ENCODE data around the gene TRPV4. TPM values are rescaled to one million over a fixed set of nuclear protein-coding genes. Genes with fewer than 3 reads are reported as not detected.

Gene TRPV4
- total and polyA plus RNA-seq, 4 donors = 1.9 to 6.5 (median 2.2) TPM

DNA sequence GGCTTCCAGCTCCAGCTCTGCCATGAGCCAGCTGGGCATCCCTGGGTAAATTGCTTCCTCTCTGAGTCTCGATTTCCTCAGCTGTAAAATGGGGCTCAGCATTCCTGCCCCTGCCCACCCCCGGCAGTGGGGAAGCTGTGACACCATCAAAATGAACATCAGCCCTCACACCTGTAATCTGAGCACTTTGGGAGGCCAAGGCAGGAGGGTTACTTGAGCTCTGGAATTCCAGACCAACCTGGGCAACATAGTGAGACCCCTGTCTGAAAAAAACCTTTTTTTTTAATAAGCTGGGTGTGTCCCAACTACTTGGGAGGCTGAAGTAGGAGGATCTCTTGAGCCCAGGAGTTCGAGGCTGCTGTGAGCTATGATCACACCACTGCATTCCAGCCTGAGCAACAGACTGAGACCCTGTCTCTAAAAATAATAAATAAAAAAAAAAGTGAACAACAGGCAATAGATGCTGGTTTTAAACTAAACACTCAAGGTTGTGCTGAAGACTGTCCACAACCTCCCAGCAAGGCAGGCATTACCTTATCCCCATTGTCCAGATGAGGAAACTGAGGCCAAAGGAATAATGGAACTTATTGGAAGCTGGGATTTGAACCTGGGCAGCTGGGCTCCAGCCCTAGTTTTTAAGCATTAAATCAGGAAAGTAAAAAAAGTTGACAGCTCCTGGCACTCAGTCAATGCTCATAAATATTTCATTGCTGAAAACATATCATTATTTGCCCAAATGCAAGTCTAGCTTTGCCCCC, 4.3 kb downstream of the TRPV4 start:
- Histone ChIP-seq H3K27ac (ENCODE audit: low read depth in 1 of 2, low read length in 1 of 2) (peak overlapping the region in 1 of 2 donors; percentile 73), H3K27me3 (ENCODE audit: control insufficient read depth in 3 of 3, insufficient read depth in 3 of 3, low read length in 2 of 3) (no peaks in the 10 kb centered on the region), H3K9me3 (ENCODE audit: control insufficient read depth in 4 of 4, insufficient read depth in 3 of 4, low read length in 3 of 4) (no peaks in the 10 kb centered on the region), H3K9ac (ENCODE audit: insufficient read depth in 1 of 2, low read length in 2 of 2) (no peak overlapping the region), H3K36me3 (ENCODE audit: control insufficient read depth in 4 of 4, insufficient read depth in 4 of 4, low read length in 4 of 4) (no peaks in the 10 kb centered on the region), H3K4me1 (ENCODE audit: control insufficient read depth in 5 of 5, insufficient read depth in 5 of 5, low read length in 5 of 5) (peaks cover 0 to 12% (median 0%) of the 10 kb centered on the region in 5 donors), H3K4me3 (no peak overlapping the region)
- TF ChIP-seq, protein P1, sequence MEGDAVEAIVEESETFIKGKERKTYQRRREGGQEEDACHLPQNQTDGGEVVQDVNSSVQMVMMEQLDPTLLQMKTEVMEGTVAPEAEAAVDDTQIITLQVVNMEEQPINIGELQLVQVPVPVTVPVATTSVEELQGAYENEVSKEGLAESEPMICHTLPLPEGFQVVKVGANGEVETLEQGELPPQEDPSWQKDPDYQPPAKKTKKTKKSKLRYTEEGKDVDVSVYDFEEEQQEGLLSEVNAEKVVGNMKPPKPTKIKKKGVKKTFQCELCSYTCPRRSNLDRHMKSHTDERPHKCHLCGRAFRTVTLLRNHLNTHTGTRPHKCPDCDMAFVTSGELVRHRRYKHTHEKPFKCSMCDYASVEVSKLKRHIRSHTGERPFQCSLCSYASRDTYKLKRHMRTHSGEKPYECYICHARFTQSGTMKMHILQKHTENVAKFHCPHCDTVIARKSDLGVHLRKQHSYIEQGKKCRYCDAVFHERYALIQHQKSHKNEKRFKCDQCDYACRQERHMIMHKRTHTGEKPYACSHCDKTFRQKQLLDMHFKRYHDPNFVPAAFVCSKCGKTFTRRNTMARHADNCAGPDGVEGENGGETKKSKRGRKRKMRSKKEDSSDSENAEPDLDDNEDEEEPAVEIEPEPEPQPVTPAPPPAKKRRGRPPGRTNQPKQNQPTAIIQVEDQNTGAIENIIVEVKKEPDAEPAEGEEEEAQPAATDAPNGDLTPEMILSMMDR (IDR thresholded peaks at IDR 0.05; ENCODE audit: control extremely low read depth, extremely low read depth) = no peak
- whole genome bisulfite sequencing, 2 donors = 44 to 62% methylated on average over 3 of the region's 3 CpGs
- DNase-seq (no peak), ATAC-seq (ENCODE audit: insufficient read depth, low FRiP score) (no peak)

DNA sequence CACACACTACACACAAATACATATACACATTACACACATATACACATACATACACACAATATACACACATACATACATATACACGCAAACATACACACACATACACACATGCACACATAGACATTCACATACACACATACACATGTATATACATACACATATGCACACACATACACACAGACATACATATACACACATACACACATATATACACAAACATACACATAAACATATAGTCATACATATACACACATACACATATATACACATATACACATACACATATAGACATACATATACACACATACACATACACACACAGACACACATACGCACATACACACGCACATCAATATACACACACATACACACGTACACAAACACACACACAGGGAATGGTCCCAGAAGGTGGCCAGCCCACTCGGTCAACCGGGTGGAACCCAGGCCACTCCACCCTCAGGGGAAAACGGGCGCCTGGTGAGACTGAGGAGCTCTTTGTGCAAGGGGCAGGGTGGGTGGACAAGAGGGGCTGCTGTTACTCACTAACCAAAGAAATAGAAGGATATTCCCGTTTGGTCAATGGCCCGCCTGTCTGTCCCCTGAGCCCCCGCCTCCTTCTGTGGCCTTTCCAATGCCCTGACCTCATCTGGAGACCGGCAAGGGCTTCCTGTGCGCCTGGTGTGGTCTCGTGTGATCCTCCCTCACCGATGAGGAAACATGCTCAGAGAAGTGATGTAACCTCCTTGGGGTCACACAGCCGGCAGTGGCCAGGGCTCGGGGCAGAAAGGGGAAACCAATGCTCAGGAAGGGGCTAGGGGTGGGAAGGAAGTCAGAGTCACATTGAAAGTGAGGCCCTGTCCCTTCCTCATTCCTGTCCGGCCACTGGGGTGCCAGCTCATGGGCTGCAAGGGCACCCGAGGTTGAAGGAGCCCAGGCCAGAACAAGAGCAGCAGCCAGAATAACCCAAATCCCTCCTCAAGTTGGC, 5.3 kb downstream of the TRPV4 start:
- H3K27ac ChIP-seq (ENCODE audit: low read depth in 1 of 2, low read length in 1 of 2) = peak overlapping the region in 1 of 2 donors; percentile 73
- ATAC-seq (ENCODE audit: insufficient read depth, low FRiP score) = peak; percentile 72
- peak in 2 of 3 donors; percentile 15 to 21 for DNase-seq
- no peak overlapping the region for H3K4me3 ChIP-seq
- TF ChIP-seq, protein P1 (IDR thresholded peaks at IDR 0.05; ENCODE audit: control extremely low read depth, extremely low read depth) = no peak
- H3K27me3 ChIP-seq (ENCODE audit: control insufficient read depth in 3 of 3, insufficient read depth in 3 of 3, low read length in 2 of 3) = no peaks in the 10 kb centered on the region
- H3K4me1 ChIP-seq (ENCODE audit: control insufficient read depth in 5 of 5, insufficient read depth in 5 of 5, low read length in 5 of 5) = peaks cover 0 to 8% (median 0%) of the 10 kb centered on the region in 5 donors
- H3K36me3 ChIP-seq (ENCODE audit: control insufficient read depth in 4 of 4, insufficient read depth in 4 of 4, low read length in 4 of 4) = no peaks in the 10 kb centered on the region
- 46 to 53% methylated on average over 19 of the region's 19 CpGs for WGBS, 2 donors
- H3K9me3 ChIP-seq (ENCODE audit: control insufficient read depth in 4 of 4, insufficient read depth in 3 of 4, low read length in 3 of 4) = no peaks in the 10 kb centered on the region
- no peak overlapping the region for H3K9ac ChIP-seq (ENCODE audit: insufficient read depth in 1 of 2, low read length in 2 of 2)

DNA sequence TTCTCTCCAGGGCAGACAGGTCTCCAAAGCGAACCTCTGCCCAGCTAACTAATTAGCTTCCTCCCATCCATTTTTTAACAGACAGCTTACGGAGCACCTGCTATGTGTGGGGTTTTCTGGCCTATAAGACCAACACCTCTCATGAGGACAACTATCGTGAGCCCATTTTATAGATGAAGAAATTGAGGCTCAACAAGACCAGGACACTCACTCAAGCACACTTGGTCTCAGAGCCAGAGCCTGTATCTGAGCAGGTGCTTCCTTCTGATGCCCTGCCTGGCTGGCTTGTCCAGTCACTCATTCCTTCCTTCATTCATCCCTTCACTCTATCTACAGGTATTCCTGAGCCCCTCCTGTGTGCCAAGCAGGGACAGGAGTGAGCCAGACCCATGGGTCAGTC, 6.1 kb downstream of the TRPV4 start:
- WGBS, 2 donors = 93 to 95% methylated on average over 3 of the region's 3 CpGs
- TF ChIP-seq, protein P1 (IDR thresholded peaks at IDR 0.05; ENCODE audit: control extremely low read depth, extremely low read depth) = no peak
- no peaks in the 10 kb centered on the region for H3K27me3 ChIP-seq (ENCODE audit: control insufficient read depth in 3 of 3, insufficient read depth in 3 of 3, low read length in 2 of 3)
- H3K4me1 ChIP-seq (ENCODE audit: control insufficient read depth in 5 of 5, insufficient read depth in 5 of 5, low read length in 5 of 5) = peaks cover 0 to 8% (median 0%) of the 10 kb centered on the region in 5 donors
- H3K27ac ChIP-seq (ENCODE audit: low read depth in 1 of 2, low read length in 1 of 2) = no peak overlapping the region
- ATAC-seq (ENCODE audit: insufficient read depth, low FRiP score) (no peak), DNase-seq (no peak)
- H3K4me3 ChIP-seq = no peak overlapping the region
- H3K36me3 ChIP-seq (ENCODE audit: control insufficient read depth in 4 of 4, insufficient read depth in 4 of 4, low read length in 4 of 4) = no peaks in the 10 kb centered on the region
- H3K9me3 ChIP-seq (ENCODE audit: control insufficient read depth in 4 of 4, insufficient read depth in 3 of 4, low read length in 3 of 4) = no peaks in the 10 kb centered on the region
- no peak overlapping the region for H3K9ac ChIP-seq (ENCODE audit: insufficient read depth in 1 of 2, low read length in 2 of 2)

Measured in lung (tissue), 12 donors.